Breast epithelium (tissue), 3 donors: Measurements from ENCODE around the gene GAN.

Experiments used
- POLR2A ChIP-seq: fragments of 450-650 bp; IDR thresholded peaks from one replicate; pipeline ENCODE4 v1.6.1; 2016; ENCODE audit warnings: antibody characterized with exemption, mild to moderate bottlenecking, moderate library complexity
- TF ChIP-seq, protein P1 (sequence below), 3 donors: fragments of 450-650 bp; IDR thresholded peaks; one replicate each; pipeline ENCODE4 v1.5.1; 2016 to 2017; ENCODE audit warnings: antibody characterized with exemption in 3 of 3, mild to moderate bottlenecking in 3 of 3, moderate library complexity in 3 of 3

DNA sequence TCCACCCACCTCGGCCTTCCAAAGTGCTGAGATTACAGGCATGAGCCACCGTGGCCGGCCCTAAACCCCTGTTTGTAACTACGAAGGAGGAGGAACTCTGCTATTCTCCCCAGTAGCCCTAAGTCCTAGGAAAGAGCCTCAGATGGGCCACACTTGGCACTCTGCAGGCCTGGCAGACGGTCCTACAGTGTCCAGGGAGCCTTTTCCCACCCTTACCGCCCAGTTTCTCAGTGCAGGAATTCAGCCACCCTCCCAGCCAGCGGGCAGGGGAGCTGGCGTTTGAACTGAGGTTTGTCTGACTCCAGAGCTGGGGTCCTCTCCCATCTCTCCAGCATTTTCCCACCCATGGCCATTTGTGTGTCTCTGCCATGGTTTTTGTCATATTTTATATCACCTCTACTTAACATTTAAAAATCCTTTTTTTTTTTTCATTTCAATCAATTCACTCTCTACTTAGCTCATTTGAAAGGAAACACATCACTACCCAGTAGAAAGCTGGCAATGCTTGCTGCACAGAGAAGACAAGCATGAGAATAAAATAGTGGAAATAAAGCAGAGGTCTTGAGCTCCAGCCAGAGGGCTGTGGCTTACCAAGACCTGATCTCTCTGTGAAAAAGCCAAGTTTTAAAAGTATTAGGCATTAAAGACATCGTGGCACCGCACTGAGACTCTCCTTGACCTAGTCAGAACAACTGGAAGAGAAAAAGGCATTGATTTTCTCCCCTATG is 41.4 kb upstream of the GAN start:
- TF ChIP-seq POLR2A = no peak
- TF ChIP-seq, protein P1, sequence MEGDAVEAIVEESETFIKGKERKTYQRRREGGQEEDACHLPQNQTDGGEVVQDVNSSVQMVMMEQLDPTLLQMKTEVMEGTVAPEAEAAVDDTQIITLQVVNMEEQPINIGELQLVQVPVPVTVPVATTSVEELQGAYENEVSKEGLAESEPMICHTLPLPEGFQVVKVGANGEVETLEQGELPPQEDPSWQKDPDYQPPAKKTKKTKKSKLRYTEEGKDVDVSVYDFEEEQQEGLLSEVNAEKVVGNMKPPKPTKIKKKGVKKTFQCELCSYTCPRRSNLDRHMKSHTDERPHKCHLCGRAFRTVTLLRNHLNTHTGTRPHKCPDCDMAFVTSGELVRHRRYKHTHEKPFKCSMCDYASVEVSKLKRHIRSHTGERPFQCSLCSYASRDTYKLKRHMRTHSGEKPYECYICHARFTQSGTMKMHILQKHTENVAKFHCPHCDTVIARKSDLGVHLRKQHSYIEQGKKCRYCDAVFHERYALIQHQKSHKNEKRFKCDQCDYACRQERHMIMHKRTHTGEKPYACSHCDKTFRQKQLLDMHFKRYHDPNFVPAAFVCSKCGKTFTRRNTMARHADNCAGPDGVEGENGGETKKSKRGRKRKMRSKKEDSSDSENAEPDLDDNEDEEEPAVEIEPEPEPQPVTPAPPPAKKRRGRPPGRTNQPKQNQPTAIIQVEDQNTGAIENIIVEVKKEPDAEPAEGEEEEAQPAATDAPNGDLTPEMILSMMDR (IDR thresholded peaks at IDR 0.05) = no peak
